Neural progenitor cell (in vitro differentiated cells): ENCODE measurements around the gene ENTPD2.

Source experiments
- EZH2 ChIP-seq: fragments of 200-600 bp; sonication (generic); IDR thresholded peaks from 2 replicates; pipeline ENCODE4 v1.6.1; 2017; ENCODE audit warnings: antibody characterized with exemption, mild to moderate bottlenecking, moderate library complexity
- EZH2phosphoT487 ChIP-seq: fragments of 200-600 bp; sonication (generic); IDR thresholded peaks from 2 replicates; pipeline ENCODE4 v1.6.1; 2017; ENCODE audit warnings: antibody characterized with exemption
- TF ChIP-seq, protein P1 (sequence below): fragments of 200-600 bp; sonication (generic); IDR thresholded peaks from 2 replicates; pipeline ENCODE4 v1.5.1; 2017; ENCODE audit warnings: antibody characterized with exemption, mild to moderate bottlenecking

DNA sequence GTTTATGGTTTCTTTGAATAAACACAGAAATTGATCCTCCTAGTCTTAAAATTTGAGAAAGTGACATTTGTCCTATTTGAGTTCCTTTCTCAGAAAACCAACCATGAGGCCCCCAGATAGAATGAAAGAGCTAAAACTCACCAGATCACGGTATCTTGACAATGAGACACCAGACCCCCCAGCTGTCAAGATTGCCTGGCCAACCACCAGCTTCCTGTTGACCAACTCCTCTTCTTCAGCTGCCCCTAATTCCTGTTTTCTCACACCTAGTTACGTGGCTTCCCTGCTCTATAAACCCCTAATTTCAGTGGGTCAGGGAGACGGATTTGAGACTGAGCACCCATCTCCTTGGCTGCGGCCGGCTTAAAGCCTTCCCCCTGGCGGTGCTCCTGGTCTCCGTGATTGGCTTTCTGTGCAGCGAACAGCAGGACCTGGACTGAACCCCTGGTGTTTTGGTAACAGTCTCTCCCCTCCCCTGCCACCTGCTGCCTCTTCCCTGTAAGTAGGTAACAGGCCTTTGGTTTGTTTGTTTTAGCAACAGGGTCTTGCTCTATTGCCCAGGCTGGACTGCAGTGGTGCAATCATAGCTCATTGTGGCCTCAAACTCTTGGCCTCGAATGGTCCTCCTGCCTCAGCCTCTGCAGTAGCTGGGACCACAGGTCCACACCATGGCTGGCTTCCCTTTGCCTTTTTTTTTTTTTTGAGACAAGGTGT, 4.8 kb upstream of the ENTPD2 start:
- TF ChIP-seq, protein P1, sequence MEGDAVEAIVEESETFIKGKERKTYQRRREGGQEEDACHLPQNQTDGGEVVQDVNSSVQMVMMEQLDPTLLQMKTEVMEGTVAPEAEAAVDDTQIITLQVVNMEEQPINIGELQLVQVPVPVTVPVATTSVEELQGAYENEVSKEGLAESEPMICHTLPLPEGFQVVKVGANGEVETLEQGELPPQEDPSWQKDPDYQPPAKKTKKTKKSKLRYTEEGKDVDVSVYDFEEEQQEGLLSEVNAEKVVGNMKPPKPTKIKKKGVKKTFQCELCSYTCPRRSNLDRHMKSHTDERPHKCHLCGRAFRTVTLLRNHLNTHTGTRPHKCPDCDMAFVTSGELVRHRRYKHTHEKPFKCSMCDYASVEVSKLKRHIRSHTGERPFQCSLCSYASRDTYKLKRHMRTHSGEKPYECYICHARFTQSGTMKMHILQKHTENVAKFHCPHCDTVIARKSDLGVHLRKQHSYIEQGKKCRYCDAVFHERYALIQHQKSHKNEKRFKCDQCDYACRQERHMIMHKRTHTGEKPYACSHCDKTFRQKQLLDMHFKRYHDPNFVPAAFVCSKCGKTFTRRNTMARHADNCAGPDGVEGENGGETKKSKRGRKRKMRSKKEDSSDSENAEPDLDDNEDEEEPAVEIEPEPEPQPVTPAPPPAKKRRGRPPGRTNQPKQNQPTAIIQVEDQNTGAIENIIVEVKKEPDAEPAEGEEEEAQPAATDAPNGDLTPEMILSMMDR = no peak
- TF ChIP-seq EZH2phosphoT487 (no peak), EZH2 (no peak)
